IMR-90 (cell line): ENCODE measurements around the gene RPS6KA4. TPM values are rescaled to one million over a fixed set of nuclear protein-coding genes. Genes with fewer than 3 reads are reported as not detected.

Experiments
- ATAC-seq: fragments of 200-7000 bp; cut with Tn5 transposase; 2 replicates; pipeline ENCODE4 v1.9.1; 2020; ENCODE audit warnings: low read depth, mild to moderate bottlenecking, moderate library complexity
- BruUV-seq: library from RNA; stranded (reverse); fragments of 400-500 nt; replicated peaks from 2 replicates; lab custom pipeline; 2021; lab: Mats Ljungman, UMichigan
- CTCF ChIA-PET: fragments of 300-600 bp; formaldehyde crosslinking; extraction: SDS; loops from one replicate; lab custom pipeline; 2021; ENCODE audit warnings: antibody characterized with exemption; lab: Yijun Ruan, JAX
- POLR2A ChIA-PET: fragments of 300-600 bp; sonication (Branson Sonifier 250); formaldehyde crosslinking; loops from one replicate; lab custom pipeline; 2022; ENCODE audit warnings: antibody characterized with exemption; ENCODE audit not compliant: unreplicated experiment; lab: Charles Lee
- DNase-seq: peaks from one replicate; pipeline ENCODE4 v3.0.0; 2013
- H2AFZ ChIP-seq: replicated peaks from 2 replicates; pipeline ENCODE3; 2013; ENCODE audit warnings: low read length, mild to moderate bottlenecking; ENCODE audit not compliant: poor library complexity
- H2AK5ac ChIP-seq: 2 replicates; pipeline ENCODE4 v1.6.1; 2013; ENCODE audit warnings: low read depth, low read length, inconsistent platforms
- H2AK9ac ChIP-seq: replicated peaks from 2 replicates; pipeline ENCODE3; 2013; ENCODE audit warnings: mild to moderate bottlenecking, low read depth, low read length, moderate library complexity; ENCODE audit not compliant: poor library complexity
- H2BK120ac ChIP-seq: 2 replicates; pipeline ENCODE4 v1.6.1; 2013; ENCODE audit warnings: low read depth, low read length, inconsistent platforms
- H2BK15ac ChIP-seq: 3 replicates; pipeline ENCODE4 v1.6.1; 2013; ENCODE audit warnings: low read depth, low read length, inconsistent platforms
- H2BK20ac ChIP-seq: 2 replicates; pipeline ENCODE4 v1.6.1; 2013; ENCODE audit warnings: low read depth, mild to moderate bottlenecking, inconsistent platforms, low read length, moderate library complexity
- H2BK5ac ChIP-seq: 2 replicates; pipeline ENCODE4 v1.6.1; 2013; ENCODE audit warnings: mild to moderate bottlenecking, low read depth, low read length, inconsistent platforms; ENCODE audit not compliant: poor library complexity, severe bottlenecking
- H3K14ac ChIP-seq: replicated peaks from 2 replicates; pipeline ENCODE4 v1.6.1; 2013; ENCODE audit warnings: low read depth, low read length, inconsistent platforms
- H3K18ac ChIP-seq: 2 replicates; pipeline ENCODE4 v1.6.1; 2013; ENCODE audit warnings: low read depth, low read length, control low read depth
- H3K23ac ChIP-seq: 2 replicates; pipeline ENCODE4 v1.6.1; 2013; ENCODE audit warnings: low read depth, low read length, inconsistent platforms
- H3K27ac ChIP-seq: 2 replicates; pipeline ENCODE4 v1.5.1; 2013; ENCODE audit warnings: mild to moderate bottlenecking, control low read depth, low read length; ENCODE audit not compliant: insufficient read depth
- H3K27me3 ChIP-seq: 2 replicates; pipeline ENCODE4 v1.6.1; 2013; ENCODE audit warnings: low read length; ENCODE audit not compliant: control insufficient read depth, insufficient read depth
- H3K36me3 ChIP-seq: 2 replicates; pipeline ENCODE4 v1.6.1; 2013; ENCODE audit warnings: low read length, mixed read lengths; ENCODE audit not compliant: control insufficient read depth, insufficient read depth
- H3K4ac ChIP-seq: 2 replicates; pipeline ENCODE4 v1.6.1; 2013; ENCODE audit warnings: low read depth, low read length, inconsistent platforms
- H3K4me1 ChIP-seq: 2 replicates; pipeline ENCODE4 v1.6.1; 2013; ENCODE audit warnings: low read length, mixed read lengths; ENCODE audit not compliant: control insufficient read depth, insufficient read depth
- H3K4me2 ChIP-seq: 2 replicates; pipeline ENCODE4 v1.6.1; 2013; ENCODE audit warnings: low read depth, mild to moderate bottlenecking, control low read depth, low read length, moderate library complexity
- H3K4me3 ChIP-seq: 2 replicates; pipeline ENCODE4 v1.5.1; 2013; ENCODE audit warnings: low read depth, mild to moderate bottlenecking, control low read depth, low read length, moderate library complexity; ENCODE audit not compliant: insufficient read depth
- H3K56ac ChIP-seq: 2 replicates; pipeline ENCODE4 v1.6.1; 2013; ENCODE audit warnings: low read length, inconsistent platforms; ENCODE audit not compliant: insufficient read depth; ENCODE audit errors: extremely low read depth
- H3K79me1 ChIP-seq, 2 experiments: 2 replicates each; pipeline ENCODE4 v1.6.1; 2013; ENCODE audit warnings: low read length in 2 of 2, inconsistent platforms in 1 of 2, low read depth in 1 of 2
- H3K9ac ChIP-seq: 2 replicates; pipeline ENCODE4 v1.6.1; 2013; ENCODE audit warnings: low read depth, low read length, control low read depth
- H3K9me1 ChIP-seq: 2 replicates; pipeline ENCODE4 v1.6.1; 2013; ENCODE audit warnings: low read length, inconsistent platforms; ENCODE audit not compliant: insufficient read depth
- H3K9me3 ChIP-seq: 2 replicates; pipeline ENCODE4 v1.6.1; 2013; ENCODE audit warnings: low read length; ENCODE audit not compliant: control insufficient read depth, insufficient read depth
- H4K20me1 ChIP-seq: 2 replicates; pipeline ENCODE4 v1.6.1; 2013; ENCODE audit warnings: low read length, inconsistent platforms; ENCODE audit not compliant: insufficient read depth
- H4K5ac ChIP-seq: 2 replicates; pipeline ENCODE4 v1.6.1; 2013; ENCODE audit warnings: mild to moderate bottlenecking, low read depth, low read length, control low read depth
- H4K8ac ChIP-seq, 2 experiments: 2 replicates each; pipeline ENCODE4 v1.6.1; 2013; ENCODE audit warnings: low read depth in 2 of 2, low read length in 2 of 2, control low read depth in 1 of 2, inconsistent platforms in 1 of 2
- H4K91ac ChIP-seq: 2 replicates; pipeline ENCODE4 v1.6.1; 2013; ENCODE audit warnings: low read depth, low read length, inconsistent platforms; ENCODE audit not compliant: insufficient read depth
- BHLHE40 ChIP-seq: fragments of 150-350 bp; IDR thresholded peaks from 2 replicates; pipeline ENCODE4 v1.6.1; 2016; ENCODE audit warnings: mild to moderate bottlenecking, low read depth, low read length
- CEBPB ChIP-seq: IDR thresholded peaks from 2 replicates; pipeline ENCODE4 v1.6.1; 2012; ENCODE audit warnings: low read depth, low read length, improper control_type of control experiment
- CHD1 ChIP-seq: IDR thresholded peaks from 2 replicates; pipeline ENCODE4 v1.6.1; 2012; ENCODE audit warnings: low read depth, low read length, improper control_type of control experiment
- CTCF ChIP-seq: conservative IDR thresholded peaks from 2 replicates; pipeline ENCODE4 v1.5.1; 2012; ENCODE audit warnings: mild to moderate bottlenecking, low read depth, low read length, improper control_type of control experiment
- ELK1 ChIP-seq: fragments of 150-350 bp; IDR thresholded peaks from 2 replicates; pipeline ENCODE4 v1.6.1; 2016; ENCODE audit warnings: low read depth, mild to moderate bottlenecking, low read length, moderate library complexity, borderline replicate concordance
- FOS ChIP-seq: fragments of 150-350 bp; IDR thresholded peaks from 2 replicates; pipeline ENCODE4 v1.6.1; 2016; ENCODE audit warnings: low read depth, low read length
- MAFK ChIP-seq: IDR thresholded peaks from 2 replicates; pipeline ENCODE4 v1.6.1; 2012; ENCODE audit warnings: low read depth, low read length, improper control_type of control experiment
- MAZ ChIP-seq: IDR thresholded peaks from 2 replicates; pipeline ENCODE4 v1.6.1; 2012; ENCODE audit warnings: low read depth, mild to moderate bottlenecking, low read length, improper control_type of control experiment, moderate library complexity, borderline replicate concordance
- MXI1 ChIP-seq: IDR thresholded peaks from 2 replicates; pipeline ENCODE4 v1.6.1; 2012; ENCODE audit warnings: low read depth, mild to moderate bottlenecking, low read length, moderate library complexity, borderline replicate concordance
- NFE2L2 ChIP-seq: fragments of 150-350 bp; IDR thresholded peaks from 2 replicates; pipeline ENCODE4 v1.6.1; 2016; ENCODE audit warnings: low read depth, mild to moderate bottlenecking, low read length
- POLR2A ChIP-seq: IDR thresholded peaks from 2 replicates; pipeline ENCODE4 v1.6.1; 2012; ENCODE audit warnings: mild to moderate bottlenecking, low read depth, low read length
- RAD21 ChIP-seq: IDR thresholded peaks from 2 replicates; pipeline ENCODE4 v1.6.1; 2012; ENCODE audit warnings: low read length, improper control_type of control experiment
- RCOR1 ChIP-seq: IDR thresholded peaks from 2 replicates; pipeline ENCODE4 v1.6.1; 2012; ENCODE audit warnings: mild to moderate bottlenecking, low read length, improper control_type of control experiment; ENCODE audit not compliant: insufficient replicate concordance
- RFX5 ChIP-seq: IDR thresholded peaks from 2 replicates; pipeline ENCODE4 v1.8.0; 2012; ENCODE audit warnings: low read depth, mild to moderate bottlenecking, low read length, moderate library complexity
- SMC3 ChIP-seq: fragments of 150-350 bp; IDR thresholded peaks from 2 replicates; pipeline ENCODE4 v1.6.1; 2016; ENCODE audit warnings: low read depth, mild to moderate bottlenecking, antibody characterized with exemption, low read length, moderate library complexity
- USF2 ChIP-seq: fragments of 150-350 bp; IDR thresholded peaks from 2 replicates; pipeline ENCODE4 v1.6.1; 2017; ENCODE audit warnings: mild to moderate bottlenecking, antibody characterized with exemption, low read length, low read depth
- WGBS, 2 experiments: methylation state at CpG; one replicate each; pipeline versions ENCODE4 v1.1.5 to v1.1.7; 2013; ENCODE audit warnings: missing lambda C conversion rate in 2 of 2; ENCODE audit not compliant: insufficient read length in 1 of 2; ENCODE audit errors: extremely low coverage in 2 of 2; 5-methylcytosine and 5-hydroxymethylcytosine counted together
- dilution Hi-C: fragments of 300-500 bp; cut with HindIII; formaldehyde crosslinking; loops from one replicate; pipeline ENCODE4 v1.14.3; 2018; ENCODE audit warnings: low sequenced_read_pairs; ENCODE audit not compliant: unreplicated experiment
- in situ Hi-C: fragments of 300-500 bp; cut with MboI; formaldehyde crosslinking; loops from 3 replicates; pipeline ENCODE4 v1.14.3; 2019; ENCODE audit warnings: low sequenced_read_pairs, inconsistent platforms, mixed read lengths
- intact Hi-C: fragments of 100-400 bp; cut with micrococcal nuclease; formaldehyde crosslinking; loops from 2 replicates; pipeline ENCODE4 v1.10.0; 2022
- polyA plus RNA-seq, 3 experiments: library from polyadenylated mRNA; depleted of rRNA; stranded (reverse); fragments of >200 nt; gene quantifications; 2 replicates each; pipeline ENCODE4 v1.2.3, GENCODE V29; 2012; ENCODE audit warnings: low replicate concordance in 1 of 3
- total RNA-seq: library from RNA; depleted of rRNA; stranded (reverse); fragments of >200 nt; gene quantifications from 2 replicates; pipeline ENCODE4 v1.2.3, GENCODE V29; 2012

The RPS6KA4 gene
- total and polyA plus RNA-seq, 2 of the 4 experiments (the other 2 are of a cell fraction), result 38.8 to 52.9 TPM

- no peak overlapping the region for H3K9ac ChIP-seq
- H2AK5ac ChIP-seq, result no peak overlapping the region
- intact Hi-C loops, result no loop called here
- no peak overlapping the region for H3K4ac ChIP-seq
- dilution Hi-C loops, result no loop called here
- no peak overlapping the region for H4K8ac ChIP-seq
- H3K79me1 ChIP-seq, result no peaks in the 10 kb centered on the region
- no TSS peak for BruUV-seq
- no peak overlapping the region for H3K18ac ChIP-seq
- H3K27me3 ChIP-seq, result peaks cover 14% of the 10 kb centered on the region
- DNase-seq (no peak), ATAC-seq (peak; percentile 72)
- no peak overlapping the region for H2AK9ac ChIP-seq
- no peak overlapping the region for H2BK5ac ChIP-seq
- peak overlapping the region; percentile 14; the same call in 1 of the 2 replicates for H3K4me2 ChIP-seq
- H3K4me1 ChIP-seq, result no peaks in the 10 kb centered on the region
- no peak overlapping the region for H2BK120ac ChIP-seq
- H2BK15ac ChIP-seq, result no peak overlapping the region
- in situ Hi-C loops, result no loop called here
- no peak overlapping the region for H3K14ac ChIP-seq
- no peak overlapping the region for H2AFZ ChIP-seq
- H3K27ac ChIP-seq, result no peak overlapping the region
- no peak overlapping the region for H4K91ac ChIP-seq
- TF ChIP-seq USF2 (no peak), CEBPB (no peak), ELK1 (no peak), CHD1 (no peak), CTCF (no peak), RAD21 (no peak), MAZ (no peak), BHLHE40 (no peak), POLR2A (no peak), MAFK (no peak), NFE2L2 (no peak), RCOR1 (no peak), MXI1 (no peak), RFX5 (no peak), FOS (no peak), SMC3 (no peak)
- H3K56ac ChIP-seq, result no peak overlapping the region
- POLR2A ChIA-PET, result no interaction called here
- H2BK20ac ChIP-seq, result no peak overlapping the region
- no peak overlapping the region for H3K23ac ChIP-seq
- no peaks in the 10 kb centered on the region for H4K20me1 ChIP-seq
- H3K9me3 ChIP-seq, result no peaks in the 10 kb centered on the region
- CTCF ChIA-PET, result no interaction called here
- WGBS, 2 experiments, result 14% methylated on average over 8 of the region's 10 CpGs; no CpG with 5 or more reads in 1 of the 2 experiments
- no peaks in the 10 kb centered on the region for H3K36me3 ChIP-seq
- no peak overlapping the region for H4K5ac ChIP-seq
- 0 out of 2 replicates have a peak, but pooled peaks cover 3% of the 10 kb centered on the region for H3K9me1 ChIP-seq
- H3K4me3 ChIP-seq, result no peak overlapping the region
Observed at GRCh38 chr11:64415286-64415685, 56.3 kb downstream of the RPS6KA4 start.
